ENCODE data around the gene KCNMA1.
"Not testable (repeated sequence)": the region's sequence is repeated elsewhere in the genome, so short reads cannot be mapped to it uniquely, and the experiment has no call there.

KCNMA1 gene

DNA sequence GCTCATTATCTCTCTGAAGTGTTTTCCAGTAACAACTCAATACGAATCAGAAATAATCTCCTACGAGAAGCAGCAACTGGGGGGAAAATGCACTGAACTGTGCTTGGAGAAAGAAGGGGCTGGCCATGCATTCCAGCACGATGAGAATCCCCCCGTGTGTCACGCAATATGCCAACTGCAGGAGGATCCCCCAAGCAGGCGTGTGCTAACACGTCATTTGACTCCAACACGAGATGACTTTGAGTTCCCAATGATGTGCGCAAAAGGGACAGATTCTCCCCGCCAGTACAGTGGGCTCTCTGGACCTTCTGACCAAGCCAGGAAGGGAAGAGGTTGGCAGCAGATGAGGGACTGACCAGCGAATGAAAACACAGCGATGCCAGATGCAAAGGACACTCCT, 105.5 kb downstream of the KCNMA1 start:
- DNase-seq (ENCODE audit: low read depth), result peak; percentile 71

DNA sequence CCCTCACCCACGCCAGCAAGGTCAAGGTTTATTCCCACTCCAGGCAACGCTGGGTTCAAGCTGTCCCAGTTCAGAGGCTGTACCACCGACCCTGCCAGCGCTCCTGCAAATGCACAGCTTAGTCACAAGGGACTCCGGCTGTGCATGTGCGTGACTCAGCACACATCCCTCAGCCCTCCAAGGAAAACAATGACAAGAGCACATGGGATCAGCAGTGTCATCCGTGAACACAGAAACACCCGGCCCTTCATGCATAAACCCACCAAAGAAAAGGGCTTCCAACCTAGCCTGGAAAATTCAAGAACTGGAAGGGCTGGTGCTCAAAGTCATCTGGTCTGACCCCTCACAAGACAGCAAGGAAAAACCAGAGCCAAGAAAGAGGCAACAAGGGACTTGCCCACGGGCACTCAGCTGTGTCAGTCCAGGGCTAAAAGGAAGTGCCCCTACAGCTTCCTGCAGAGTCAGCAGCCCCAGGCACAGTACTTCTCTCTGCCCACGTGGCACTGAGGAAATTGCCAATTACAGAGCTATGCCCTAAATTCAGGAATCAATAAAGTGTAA, 106.1 kb downstream of the KCNMA1 start:
- peak; percentile 65 for DNase-seq (ENCODE audit: low read depth)

DNA sequence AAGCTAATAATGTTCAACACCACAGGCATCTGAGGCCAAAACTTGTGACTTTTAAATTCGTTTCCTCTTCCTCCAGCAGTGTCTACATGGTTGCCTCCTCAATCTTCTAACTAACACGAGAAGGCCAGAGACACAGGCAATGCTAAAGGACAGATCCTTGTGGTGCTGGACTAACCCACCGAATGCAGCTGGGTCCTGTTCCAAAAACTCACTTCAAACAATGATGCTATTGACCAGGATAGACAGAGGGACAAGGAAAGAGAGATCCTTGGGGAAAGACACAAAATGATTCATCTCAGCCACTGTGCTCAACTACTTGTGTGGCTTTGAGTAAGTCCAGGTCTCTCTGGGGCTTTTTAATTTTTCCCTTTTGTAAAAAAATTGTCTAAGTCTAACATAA, 107.6 kb downstream of the KCNMA1 start:
- no peak for DNase-seq (ENCODE audit: low read depth)

DNA sequence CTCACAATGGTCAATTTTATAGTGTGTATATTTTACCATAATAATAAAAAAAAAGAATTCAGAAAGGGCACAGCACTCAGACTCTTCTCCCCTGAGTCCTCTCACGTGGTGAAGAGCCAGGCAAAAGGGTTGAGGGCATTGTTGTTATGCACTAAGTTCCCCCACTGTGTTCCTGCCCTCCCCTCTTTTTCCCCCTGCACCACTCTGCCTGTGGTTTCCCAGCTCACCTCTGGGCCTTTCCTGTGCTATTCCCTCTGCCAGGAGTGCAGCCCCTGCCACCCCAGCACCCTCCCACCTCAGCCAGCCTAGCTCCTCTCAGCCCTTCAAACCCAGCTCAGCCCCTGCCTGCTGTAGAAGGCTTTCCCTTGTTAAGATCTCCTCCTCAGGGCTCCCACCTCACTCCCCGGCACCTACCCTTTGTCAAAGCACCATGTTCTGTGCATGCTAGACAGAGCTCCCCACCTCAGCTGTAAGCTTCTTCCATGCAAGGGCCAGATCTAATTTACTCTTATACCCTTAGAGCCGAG, 108.5 kb downstream of the KCNMA1 start:
- no peak for DNase-seq (ENCODE audit: low read depth)

DNA sequence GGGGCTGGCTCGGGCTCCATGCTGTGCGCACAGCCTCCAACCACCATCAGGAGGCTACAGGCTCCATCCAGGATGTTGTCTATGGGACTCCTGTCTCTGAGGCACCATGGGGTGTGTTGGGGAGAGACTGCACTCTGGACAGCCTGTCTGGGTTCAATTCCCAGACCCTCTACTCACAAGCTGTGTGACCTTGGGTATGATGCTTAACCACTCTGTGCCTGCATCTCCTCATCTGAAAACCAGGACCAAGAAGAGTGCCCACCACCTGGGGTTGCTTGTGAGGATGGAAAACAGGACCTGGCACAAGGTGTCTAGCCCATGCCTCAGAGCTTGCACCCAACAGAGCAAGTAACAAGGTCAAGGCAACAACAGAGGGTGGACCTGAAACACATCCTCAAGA, 109.8 kb downstream of the KCNMA1 start:
- DNase-seq (ENCODE audit: low read depth), result no peak

DNA sequence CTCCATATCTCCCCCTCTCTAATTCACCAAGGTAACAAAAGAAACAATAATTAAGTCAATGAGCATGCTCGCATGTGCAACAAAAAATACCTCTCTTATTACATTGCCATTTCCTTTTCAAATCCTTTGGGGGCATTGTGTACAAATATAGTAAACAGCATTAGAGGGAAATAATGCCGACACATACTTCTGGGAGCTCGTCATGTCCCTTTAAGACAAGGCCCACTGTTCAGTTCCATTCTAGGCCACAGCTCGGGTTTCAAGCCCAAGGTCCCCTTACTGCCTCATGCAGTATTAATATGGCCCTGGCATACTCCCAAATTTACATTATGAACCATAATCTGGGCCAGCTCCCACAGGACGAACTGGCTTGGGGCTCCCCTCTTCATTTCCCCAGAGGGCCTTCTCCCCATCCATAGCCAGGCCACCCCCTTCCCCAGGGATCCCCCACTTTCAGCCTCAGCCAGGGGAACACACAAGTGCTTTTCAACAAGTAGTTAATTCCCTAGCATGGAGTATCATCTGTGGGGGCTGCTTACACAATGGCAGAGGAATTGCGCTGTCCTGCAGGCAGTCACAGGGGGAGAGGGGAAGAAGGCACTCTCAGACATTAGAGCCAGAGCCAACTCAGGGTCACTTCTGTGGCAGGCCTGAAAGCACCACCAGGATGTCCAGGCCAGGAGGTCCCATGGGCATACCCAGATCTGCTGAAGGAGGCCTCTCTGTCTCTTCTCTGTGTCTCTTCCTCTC, 110.6 kb downstream of the KCNMA1 start:
- no peak for DNase-seq (ENCODE audit: low read depth)

DNA sequence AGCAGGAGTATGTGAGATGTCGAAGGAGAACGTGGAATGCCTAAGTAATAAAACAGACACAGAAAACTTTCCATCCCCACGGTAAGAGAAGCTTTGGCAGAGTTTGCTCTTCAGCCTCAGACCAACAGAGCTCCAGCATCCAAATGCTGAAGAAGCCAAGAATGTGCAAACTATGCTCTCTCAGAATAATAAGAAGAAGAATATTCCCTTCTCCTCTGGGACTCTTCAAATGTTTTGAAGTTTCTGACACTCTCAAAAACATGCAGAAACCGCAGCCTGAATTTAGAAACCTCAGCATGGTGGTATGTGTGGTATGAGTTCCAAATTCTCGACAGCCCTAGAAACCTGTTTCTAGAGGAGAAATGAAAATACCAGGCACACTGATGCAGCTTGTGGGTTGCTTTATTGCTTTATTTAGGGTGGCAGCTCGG, 113.3 kb downstream of the KCNMA1 start:
- peak; percentile 79 for DNase-seq (ENCODE audit: low read depth)

DNA sequence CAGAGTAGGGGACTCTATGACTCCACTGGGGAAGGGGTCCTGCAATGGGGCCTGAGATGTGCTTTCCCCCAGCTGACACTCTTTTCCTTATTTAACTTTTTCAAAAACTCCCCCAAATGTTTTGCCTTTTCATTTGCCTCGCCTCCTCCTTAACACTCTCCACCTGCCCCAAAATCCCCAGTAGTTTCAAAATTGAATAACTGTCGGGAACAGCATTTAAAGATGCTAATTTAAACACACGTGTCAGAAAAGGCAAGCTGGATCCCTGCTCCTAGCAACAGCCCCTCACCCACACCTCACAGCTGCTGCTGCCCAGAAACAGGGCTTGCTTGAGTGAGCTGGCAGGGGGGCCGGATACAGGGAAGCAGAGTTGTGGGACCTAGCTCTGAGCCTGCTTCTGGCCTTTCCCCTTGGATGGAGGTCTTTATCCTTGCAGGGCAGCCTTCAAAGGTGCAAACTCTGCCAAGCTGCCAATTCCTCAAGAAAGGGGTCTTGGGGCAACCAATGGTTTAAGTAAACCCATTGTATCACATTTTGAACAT, 115.3 kb downstream of the KCNMA1 start:
- DNase-seq (ENCODE audit: low read depth), result no peak

DNA sequence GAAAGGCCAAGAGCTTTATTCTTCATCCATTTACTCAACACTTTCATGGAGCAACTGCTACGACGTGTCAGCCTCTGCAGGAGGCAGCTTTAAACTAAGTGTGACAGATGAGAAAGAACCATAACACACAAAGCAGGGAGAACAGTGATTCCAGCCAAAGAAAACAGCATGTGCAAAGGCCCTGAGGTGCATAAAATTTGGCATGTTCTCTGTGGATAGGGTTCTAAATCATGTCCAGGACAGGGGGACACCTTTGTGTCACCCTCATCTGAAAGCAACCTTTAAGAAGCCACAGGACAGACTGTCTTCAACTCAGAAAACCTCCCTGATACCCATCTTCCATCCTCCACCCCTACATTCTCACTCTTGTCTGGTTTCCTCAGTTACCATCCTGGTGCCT, 116.6 kb downstream of the KCNMA1 start:
- DNase-seq (ENCODE audit: low read depth), result no peak

DNA sequence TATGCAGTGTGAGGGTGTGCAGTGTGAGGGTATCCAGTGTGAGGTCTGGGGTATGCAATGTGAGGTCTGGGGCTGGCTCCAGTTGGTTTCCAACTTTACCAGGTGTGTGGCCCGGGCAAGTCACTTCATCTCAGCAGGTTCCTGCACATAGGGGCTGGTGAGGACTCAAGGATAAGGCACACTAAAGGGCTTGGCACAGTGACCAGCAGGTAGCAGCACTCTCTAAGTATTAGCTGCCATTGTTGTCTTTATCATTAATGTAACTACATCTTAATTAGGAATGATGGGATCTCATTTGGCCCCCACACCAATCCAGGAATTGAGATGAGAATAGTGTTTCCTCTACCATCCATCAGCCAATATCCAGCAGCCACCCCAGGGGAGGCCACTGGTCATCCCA, 117.3 kb downstream of the KCNMA1 start:
- no peak for DNase-seq (ENCODE audit: low read depth)

DNA sequence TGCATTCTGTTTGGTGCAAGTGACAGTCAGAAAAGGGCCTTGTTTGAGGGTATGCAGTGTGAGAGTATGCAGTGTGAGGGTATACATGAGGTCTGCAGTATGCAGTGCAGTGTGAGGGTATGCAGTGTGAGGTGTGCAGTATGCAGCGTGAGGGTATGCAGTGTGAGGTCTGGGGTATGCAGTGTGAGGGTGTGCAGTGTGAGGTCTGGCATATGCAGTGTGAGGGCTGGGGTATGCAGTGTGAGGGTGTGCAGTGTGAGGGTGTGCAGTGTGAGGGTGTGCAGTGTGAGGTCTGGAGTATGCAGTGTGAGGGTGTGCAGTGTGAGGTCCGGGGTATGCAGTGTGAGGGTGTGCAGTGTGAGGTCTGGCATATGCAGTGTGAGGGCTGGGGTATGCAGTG, 117.8 kb downstream of the KCNMA1 start:
- DNase-seq (ENCODE audit: low read depth), result not testable (repeated sequence)

DNA sequence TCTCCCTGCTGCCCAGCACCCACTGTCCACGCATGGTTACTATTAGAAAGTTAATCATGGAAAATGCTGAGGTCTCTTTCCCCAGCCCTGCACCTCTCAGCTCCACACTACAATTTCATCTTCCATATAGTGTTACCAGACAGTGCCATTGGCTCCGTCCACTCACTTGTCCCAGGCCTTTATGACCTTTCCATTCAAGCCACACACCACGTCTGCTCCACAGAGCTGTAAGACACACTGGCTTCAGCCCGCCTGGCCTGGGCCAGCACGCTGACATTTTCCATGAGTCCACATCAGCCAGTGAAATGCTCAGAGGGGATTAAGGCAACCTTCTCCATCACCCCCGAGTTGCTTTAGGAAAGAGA, 118.7 kb downstream of the KCNMA1 start:
- DNase-seq (ENCODE audit: low read depth), result no peak

DNA sequence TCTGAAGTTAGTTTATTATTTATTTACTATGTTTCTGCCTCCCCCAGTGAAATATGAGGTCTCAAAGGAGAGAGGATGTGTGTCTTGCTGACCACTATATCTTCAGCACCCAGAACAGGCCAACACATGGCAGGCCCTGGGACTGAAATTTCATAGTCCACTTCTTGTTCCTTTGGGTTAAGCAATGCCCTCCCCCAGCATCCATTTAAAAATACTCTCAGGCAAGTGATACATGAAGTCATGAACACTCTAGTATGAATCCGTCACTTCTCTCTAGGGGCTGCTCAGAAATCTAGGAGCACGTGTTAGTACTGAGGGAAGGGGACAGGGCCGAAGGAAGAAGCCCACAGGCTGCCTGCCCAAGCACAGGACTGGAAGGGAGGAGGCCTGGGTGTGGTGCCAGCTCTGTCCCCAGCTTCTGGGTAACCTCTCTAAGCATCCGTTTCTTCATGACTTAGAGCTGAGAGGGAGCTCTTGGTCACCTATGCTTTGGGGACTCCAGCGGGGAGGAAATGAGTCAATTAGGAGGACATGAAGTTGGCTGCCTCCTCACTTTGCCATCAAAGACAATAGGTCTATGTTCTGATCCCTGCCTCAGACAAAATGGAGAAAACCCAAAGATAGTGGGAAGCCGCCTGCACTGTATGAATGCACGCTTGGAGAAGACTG, 119.2 kb downstream of the KCNMA1 start:
- no peak for DNase-seq (ENCODE audit: low read depth)

DNA sequence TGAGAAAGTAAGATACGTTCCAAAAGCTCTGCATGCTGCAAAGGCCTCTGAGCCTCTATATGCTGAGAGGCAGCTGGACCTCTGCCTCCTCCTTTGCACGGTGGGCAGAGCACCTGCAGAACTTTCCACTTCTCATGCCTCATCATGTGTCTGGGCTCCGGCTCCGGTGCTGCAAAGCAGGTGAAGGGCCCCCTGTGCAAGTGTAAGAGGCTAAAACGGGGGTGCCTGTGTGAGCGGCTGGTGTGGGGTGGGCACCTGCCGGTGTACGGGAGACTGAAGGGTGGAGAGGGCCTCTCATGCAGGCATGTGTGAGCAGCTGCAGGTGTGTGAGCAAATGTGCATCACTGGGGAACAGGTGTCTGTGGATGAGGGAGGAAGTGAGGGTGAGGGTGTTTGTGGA, 121.0 kb downstream of the KCNMA1 start:
- DNase-seq (ENCODE audit: low read depth), result no peak

DNA sequence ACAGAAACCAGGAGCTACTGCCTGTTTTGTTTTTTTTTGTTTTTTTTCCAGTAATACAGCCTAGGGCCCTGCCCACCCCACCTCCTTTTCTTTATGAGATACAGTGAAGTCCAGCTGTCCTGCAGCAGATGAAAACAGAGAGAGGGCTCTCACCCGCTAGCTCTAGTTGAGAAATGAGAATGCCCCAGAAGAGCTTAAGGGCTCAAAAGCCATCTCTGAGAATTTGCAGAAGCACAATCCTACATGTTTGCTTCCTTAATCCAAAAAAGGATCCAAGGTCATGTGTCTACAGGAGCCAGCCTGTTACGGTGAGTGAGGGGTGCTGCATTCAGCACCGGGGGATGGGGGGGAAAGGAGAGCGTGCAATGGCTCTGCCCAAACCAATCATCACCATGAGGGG, 122.7 kb downstream of the KCNMA1 start:
- DNase-seq (ENCODE audit: low read depth), result peak; percentile 50

DNA sequence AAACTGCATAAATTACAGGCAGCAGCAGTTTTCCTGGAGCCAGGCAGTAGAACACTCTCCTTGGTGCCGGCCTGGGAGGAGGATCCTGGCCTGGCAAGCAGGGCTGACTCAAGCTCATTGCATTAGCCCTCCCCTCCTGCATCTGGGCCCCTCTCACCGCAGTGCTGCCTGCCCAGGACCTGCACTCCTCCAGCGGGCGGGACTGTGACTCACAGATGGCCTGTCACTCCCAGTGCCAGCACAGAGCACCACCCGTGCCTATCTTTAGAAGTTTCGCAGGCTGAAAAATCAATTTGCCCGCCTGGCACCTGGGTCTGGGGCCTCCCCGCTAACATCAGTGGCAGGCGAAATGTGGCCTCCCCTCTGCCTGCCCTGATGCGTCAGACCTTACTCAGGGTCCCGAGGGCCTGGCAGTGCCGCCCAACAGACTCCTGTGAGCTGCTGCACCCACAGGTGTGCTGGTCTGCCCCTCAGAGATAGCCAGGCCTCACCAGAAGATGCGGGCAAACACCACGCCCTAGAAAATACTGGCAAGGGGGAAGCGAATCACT, 123.8 kb downstream of the KCNMA1 start:
- peak; percentile 88 for DNase-seq (ENCODE audit: low read depth)

DNA sequence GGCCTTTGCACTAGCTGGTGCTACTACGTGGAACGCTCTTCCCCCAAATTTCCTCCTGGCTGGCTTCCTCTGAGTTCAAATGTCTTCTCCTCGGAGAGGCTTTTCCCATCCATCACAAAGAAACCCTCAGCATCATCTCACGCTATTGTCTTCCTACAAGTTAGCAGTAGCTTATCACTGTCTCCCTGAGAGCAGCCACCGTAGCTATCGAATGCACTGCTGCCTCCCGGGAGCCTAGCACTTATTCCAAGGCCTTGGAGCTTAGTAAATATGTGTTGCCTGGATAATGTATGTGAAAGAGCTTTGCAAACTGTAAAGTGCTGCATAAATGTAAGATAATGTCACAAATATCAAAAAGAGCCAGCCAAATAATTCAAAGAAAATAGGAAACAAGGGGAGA, 124.4 kb downstream of the KCNMA1 start:
- no peak for DNase-seq (ENCODE audit: low read depth)

DNA sequence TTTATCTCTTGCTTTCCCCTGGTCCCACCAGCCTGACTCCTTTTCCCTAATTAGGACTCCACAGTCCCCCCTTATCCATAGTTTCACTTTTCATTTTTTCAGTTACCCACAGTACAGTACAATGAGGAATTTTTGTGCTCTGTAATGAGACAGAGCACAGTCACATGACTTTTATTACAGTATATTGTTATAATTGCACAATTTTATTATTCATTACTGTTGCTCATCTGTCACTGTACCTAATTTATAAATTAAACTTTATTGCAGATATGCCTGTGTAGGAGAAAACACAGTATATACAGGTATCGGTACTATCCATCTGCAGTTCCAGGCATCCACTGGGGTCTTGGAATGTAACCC, 125.4 kb downstream of the KCNMA1 start:
- DNase-seq (ENCODE audit: low read depth), result no peak

DNA sequence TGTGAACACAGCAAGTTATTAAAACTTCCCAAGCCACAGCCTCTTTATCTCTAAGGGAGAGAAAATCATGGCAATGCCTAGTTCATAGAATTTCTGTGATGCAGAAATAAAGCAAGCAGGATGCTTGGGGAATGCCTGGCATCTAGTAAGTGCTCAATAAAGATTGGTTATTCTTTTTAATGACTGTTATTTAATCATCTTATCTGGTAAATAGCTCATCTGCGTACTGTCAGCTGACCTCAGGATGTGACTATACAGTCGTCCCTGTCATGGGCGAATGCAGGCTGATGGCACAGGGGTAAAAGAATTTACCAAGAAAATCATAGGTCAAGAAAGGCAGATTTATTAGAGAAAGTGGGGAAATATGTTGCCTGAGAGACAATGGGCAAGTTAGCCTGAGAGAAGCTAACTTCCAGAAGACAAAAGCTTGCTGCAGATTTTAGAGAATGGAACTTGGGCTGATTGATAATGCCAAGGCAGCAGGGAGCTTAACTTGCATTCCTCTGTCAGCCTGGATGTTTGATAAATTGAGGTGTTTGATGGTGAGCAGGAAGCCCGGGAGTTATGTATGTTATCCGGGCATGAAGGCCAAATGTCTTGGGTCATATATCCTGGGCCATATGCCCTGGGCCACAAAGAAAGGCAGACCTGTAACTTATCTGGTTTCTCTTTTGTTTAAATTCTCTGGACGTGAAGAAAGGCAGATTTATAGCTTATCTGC, 126.0 kb downstream of the KCNMA1 start:
- DNase-seq (ENCODE audit: low read depth), result peak; percentile 75

DNA sequence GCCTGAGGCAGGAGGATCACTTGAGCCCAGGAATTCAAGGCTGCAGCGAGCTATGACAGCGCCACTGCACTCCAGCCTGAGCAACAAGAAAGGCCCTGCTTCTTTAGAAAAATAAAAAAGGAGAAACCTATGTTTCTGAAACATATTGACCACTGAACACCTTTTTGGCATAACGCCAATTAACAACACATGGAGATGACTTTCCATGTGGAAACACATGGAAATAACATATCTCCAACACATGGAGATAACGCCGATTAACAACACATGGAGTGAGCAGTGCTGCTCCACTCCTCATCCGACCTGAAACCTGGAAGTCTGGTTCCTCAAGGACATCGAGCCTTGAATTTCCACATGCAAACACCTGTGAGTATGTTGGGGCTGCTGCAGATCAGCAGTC, 126.9 kb downstream of the KCNMA1 start:
- DNase-seq (ENCODE audit: low read depth), result no peak

DNA sequence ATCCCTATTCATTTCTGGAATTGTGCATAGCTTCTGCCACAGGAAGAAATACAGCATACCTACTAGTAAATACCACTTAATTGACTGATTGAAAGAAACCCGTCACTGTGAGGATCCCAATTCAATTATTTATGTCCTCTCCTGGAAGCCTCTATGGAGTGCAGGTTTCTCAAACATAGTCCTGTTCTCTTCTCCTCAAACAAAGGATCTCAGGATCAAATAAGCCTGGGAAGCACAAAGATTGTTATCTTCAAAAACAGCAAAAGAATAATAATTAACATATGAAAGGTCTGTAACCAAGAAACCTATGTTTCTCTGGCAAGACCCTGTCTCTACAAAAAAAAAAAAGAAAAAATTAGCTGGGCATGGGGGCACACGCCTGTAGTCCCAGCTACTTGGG, 127.3 kb downstream of the KCNMA1 start:
- no peak for DNase-seq (ENCODE audit: low read depth)

DNA sequence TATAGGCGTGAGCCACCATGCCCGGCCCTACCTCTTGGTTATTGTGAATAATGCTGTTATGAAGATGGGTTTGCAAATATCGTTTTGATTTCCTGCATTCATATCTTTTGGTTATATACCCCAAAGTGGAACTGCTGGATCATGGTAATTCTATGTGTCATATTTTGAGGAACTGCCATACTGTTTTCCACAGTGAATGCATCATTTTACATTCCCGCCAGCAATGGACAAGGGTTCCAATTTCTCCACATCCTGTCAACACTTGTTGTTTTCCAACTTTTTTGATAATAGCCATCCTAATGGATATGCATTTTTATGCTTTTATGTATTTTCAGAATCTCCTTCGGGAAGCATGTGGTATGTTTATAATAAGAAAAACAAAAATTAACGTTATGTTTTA, 128.2 kb downstream of the KCNMA1 start:
- no peak for DNase-seq (ENCODE audit: low read depth)
